ENCODE data around the gene ABCC11.

The ABCC11 gene

GRCh38 chr16:48284772-48285409, 37.6 kb upstream of the ABCC11 start:
- TF ChIP-seq, protein P1, sequence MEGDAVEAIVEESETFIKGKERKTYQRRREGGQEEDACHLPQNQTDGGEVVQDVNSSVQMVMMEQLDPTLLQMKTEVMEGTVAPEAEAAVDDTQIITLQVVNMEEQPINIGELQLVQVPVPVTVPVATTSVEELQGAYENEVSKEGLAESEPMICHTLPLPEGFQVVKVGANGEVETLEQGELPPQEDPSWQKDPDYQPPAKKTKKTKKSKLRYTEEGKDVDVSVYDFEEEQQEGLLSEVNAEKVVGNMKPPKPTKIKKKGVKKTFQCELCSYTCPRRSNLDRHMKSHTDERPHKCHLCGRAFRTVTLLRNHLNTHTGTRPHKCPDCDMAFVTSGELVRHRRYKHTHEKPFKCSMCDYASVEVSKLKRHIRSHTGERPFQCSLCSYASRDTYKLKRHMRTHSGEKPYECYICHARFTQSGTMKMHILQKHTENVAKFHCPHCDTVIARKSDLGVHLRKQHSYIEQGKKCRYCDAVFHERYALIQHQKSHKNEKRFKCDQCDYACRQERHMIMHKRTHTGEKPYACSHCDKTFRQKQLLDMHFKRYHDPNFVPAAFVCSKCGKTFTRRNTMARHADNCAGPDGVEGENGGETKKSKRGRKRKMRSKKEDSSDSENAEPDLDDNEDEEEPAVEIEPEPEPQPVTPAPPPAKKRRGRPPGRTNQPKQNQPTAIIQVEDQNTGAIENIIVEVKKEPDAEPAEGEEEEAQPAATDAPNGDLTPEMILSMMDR (IDR thresholded peaks at IDR 0.05; ENCODE audit: low read depth, low read length): no peak
- DNase-seq (ENCODE audit: extremely low read depth, low read depth): no peak

DNA sequence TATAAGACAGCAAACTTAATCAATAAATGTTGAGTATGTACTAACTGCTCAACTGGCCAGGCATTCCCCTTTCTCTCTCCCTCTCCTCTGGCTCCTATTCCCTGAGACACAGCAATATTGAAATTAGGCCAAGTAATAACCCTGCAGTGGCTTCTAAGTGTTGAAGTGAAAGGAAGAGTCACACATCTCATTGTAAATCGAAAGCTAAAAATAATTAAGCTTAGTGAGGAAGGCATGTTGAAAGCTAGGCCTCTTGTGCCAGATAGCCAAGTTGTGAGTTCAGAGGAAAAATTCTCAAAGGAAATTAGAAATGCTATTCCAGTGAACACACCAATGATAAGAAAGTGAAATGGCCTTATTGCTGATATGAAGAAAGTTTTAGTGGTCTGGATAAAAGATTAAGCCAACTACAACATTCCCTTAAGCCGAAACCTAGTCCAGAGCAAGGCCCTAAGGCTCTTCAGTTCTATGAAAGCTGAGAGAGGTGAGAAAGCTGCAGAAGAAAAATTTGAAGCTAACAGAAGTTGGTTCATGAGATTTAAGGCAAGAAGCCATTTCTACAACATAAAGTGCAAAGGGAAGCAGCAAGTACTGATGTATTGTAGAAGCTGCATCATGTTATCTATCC, 35.4 kb upstream of the ABCC11 start:
- no peak for DNase-seq (ENCODE audit: extremely low read depth, low read depth)
- TF ChIP-seq, protein P1 (IDR thresholded peaks at IDR 0.05; ENCODE audit: low read depth, low read length): no peak

GRCh38 chr16:48280546-48280945, 33.2 kb upstream of the ABCC11 start:
- TF ChIP-seq, protein P1 (IDR thresholded peaks at IDR 0.05; ENCODE audit: low read depth, low read length): no peak
- DNase-seq (ENCODE audit: extremely low read depth, low read depth): no peak

DNA sequence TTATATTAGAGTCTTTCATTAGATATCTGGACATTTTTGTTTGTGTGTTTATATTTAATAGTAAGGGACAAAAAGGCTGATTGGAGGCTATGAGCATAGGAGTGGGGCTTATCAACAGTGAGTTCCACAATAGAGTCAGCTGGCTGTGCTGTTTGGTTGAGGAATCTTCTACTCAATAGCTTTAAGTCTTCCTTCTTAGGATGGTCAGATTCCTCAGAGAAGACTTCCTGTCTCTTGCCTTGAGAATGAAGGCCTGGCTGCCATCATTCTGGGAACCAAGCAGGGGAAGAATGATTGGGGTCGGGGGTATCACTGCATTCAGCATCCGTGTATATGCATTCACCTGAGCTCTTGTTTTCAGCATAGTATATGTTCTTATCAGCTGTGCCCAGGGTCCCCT, 31.9 kb upstream of the ABCC11 start:
- DNase-seq (ENCODE audit: extremely low read depth, low read depth): no peak
- TF ChIP-seq, protein P1 (IDR thresholded peaks at IDR 0.05; ENCODE audit: low read depth, low read length): no peak

- no peak for DNase-seq (ENCODE audit: extremely low read depth, low read depth)
- TF ChIP-seq, protein P1 (IDR thresholded peaks at IDR 0.05; ENCODE audit: low read depth, low read length): no peak
Measured at GRCh38 chr16:48277158-48277557, 29.8 kb upstream of the ABCC11 start.

GRCh38 chr16:48276102-48276501, 28.8 kb upstream of the ABCC11 start:
- DNase-seq (ENCODE audit: extremely low read depth, low read depth): no peak
- TF ChIP-seq, protein P1 (IDR thresholded peaks at IDR 0.05; ENCODE audit: low read depth, low read length): no peak

GRCh38 chr16:48274476-48274875, 27.1 kb upstream of the ABCC11 start:
- DNase-seq (ENCODE audit: extremely low read depth, low read depth): no peak
- TF ChIP-seq, protein P1 (IDR thresholded peaks at IDR 0.05; ENCODE audit: low read depth, low read length): no peak

All from AG09319 (cell line).